NOMO-1 (cell line): ENCODE data around the gene RAPGEF1.

Experiments used
- DNase-seq, 2 experiments: peaks; one replicate each; lab custom pipeline; 2025; ENCODE audit not compliant: unreplicated experiment in 2 of 2; lab: John Stamatoyannopoulos, UW

The RAPGEF1 gene

GRCh38 chr9:131628459-131629225, 111.2 kb downstream of the RAPGEF1 start:
- DNase-seq: no peak

- DNase-seq: no peak
Measured at GRCh38 chr9:131627648-131628458, 112.0 kb downstream of the RAPGEF1 start.

GRCh38 chr9:131627326-131627647, 112.6 kb downstream of the RAPGEF1 start:
- DNase-seq: no peak

GRCh38 chr9:131625790-131626670, 113.8 kb downstream of the RAPGEF1 start:
- no peak for DNase-seq

GRCh38 chr9:131625508-131625787, 114.4 kb downstream of the RAPGEF1 start:
- no peak for DNase-seq

GRCh38 chr9:131624636-131625507, 115.0 kb downstream of the RAPGEF1 start:
- DNase-seq: no peak

GRCh38 chr9:131623655-131624330, 116.1 kb downstream of the RAPGEF1 start:
- DNase-seq: peak; percentile 13 to 26

GRCh38 chr9:131622523-131622922, 117.4 kb downstream of the RAPGEF1 start:
- peak; percentile 17 to 22 for DNase-seq

- no peak for DNase-seq
Measured at GRCh38 chr9:131621551-131622358, 118.1 kb downstream of the RAPGEF1 start.

GRCh38 chr9:131620764-131621520, 118.9 kb downstream of the RAPGEF1 start:
- DNase-seq: no peak

GRCh38 chr9:131619680-131620079, 120.2 kb downstream of the RAPGEF1 start:
- no peak for DNase-seq

- DNase-seq: no peak
Measured at GRCh38 chr9:131618785-131619184, 121.1 kb downstream of the RAPGEF1 start.

GRCh38 chr9:131618071-131618479, 121.8 kb downstream of the RAPGEF1 start:
- DNase-seq: no peak

GRCh38 chr9:131617611-131618010, 122.3 kb downstream of the RAPGEF1 start:
- DNase-seq: no peak

GRCh38 chr9:131616983-131617604, 122.8 kb downstream of the RAPGEF1 start:
- DNase-seq: no peak

- DNase-seq: no peak
Measured at GRCh38 chr9:131614340-131614915, 125.4 kb downstream of the RAPGEF1 start.

GRCh38 chr9:131613921-131614320, 126.0 kb downstream of the RAPGEF1 start:
- DNase-seq: no peak

GRCh38 chr9:131612851-131613250, 127.0 kb downstream of the RAPGEF1 start:
- no peak for DNase-seq
